HG03045 (cell line): ENCODE data around the gene TTC9C.
A peak's percentile ranks its signal among the peaks of the same experiment; 100 is the strongest.
"Not testable (repeated sequence)": the region's sequence is repeated elsewhere in the genome, so short reads cannot be mapped to it uniquely, and the experiment has no call there.

Experiments
- ATAC-seq: cut with Tn5 transposase; IDR thresholded peaks from one replicate; pipeline ENCODE4 v1.9.1; 2021; ENCODE audit warnings: mild to moderate bottlenecking, moderate library complexity; ENCODE audit not compliant: unreplicated experiment

TTC9C gene

GRCh38 chr11:62709247-62710000, 18.9 kb upstream of the TTC9C start:
- ATAC-seq = peak; percentile 72

GRCh38 chr11:62710001-62710345, 18.3 kb upstream of the TTC9C start:
- ATAC-seq = no peak

- no peak for ATAC-seq
These were observed 15.9 kb upstream of the TTC9C start for GRCh38 chr11:62712276-62712812.

GRCh38 chr11:62712861-62713260, 15.4 kb upstream of the TTC9C start:
- no peak for ATAC-seq

- no peak for ATAC-seq
These were observed 14.9 kb upstream of the TTC9C start for GRCh38 chr11:62713343-62713742.

GRCh38 chr11:62715150-62716130, 12.8 kb upstream of the TTC9C start:
- no peak for ATAC-seq

GRCh38 chr11:62716206-62716605, 12.1 kb upstream of the TTC9C start:
- ATAC-seq = no peak

- ATAC-seq = no peak
These were observed 11.5 kb upstream of the TTC9C start for GRCh38 chr11:62716816-62717215.

GRCh38 chr11:62719302-62719978, 8.8 kb upstream of the TTC9C start:
- ATAC-seq = no peak

GRCh38 chr11:62721994-62722393, 6.3 kb upstream of the TTC9C start:
- no peak for ATAC-seq

- no peak for ATAC-seq
These were observed 4.1 kb upstream of the TTC9C start for GRCh38 chr11:62724171-62724570.

GRCh38 chr11:62725646-62726045, 2.6 kb upstream of the TTC9C start:
- no peak for ATAC-seq

- peak; percentile 3 for ATAC-seq
These were observed 2.0 kb upstream of the TTC9C start for GRCh38 chr11:62726156-62726914.

- ATAC-seq = no peak
These were observed 1.4 kb upstream of the TTC9C start for GRCh38 chr11:62726915-62727164.

GRCh38 chr11:62727165-62727871, 968 bp upstream of the TTC9C start, which contains the start of gene HNRNPUL2:
Gene HNRNPUL2, minus strand, starts transcription at chr11:62727457. Its CDS starts 301 bp downstream, at chr11:62727156.
- peak; percentile 72 for ATAC-seq

GRCh38 chr11:62727872-62728170, 465 bp upstream of the TTC9C start:
- ATAC-seq = peak; percentile 53

GRCh38 chr11:62730076-62730475, 1.8 kb downstream of the TTC9C start:
- ATAC-seq = not testable (repeated sequence)

- ATAC-seq = no peak
These were observed 4.5 kb downstream of the TTC9C start for GRCh38 chr11:62732830-62733229.

GRCh38 chr11:62737196-62737595, 8.9 kb downstream of the TTC9C start:
- no peak for ATAC-seq

- ATAC-seq = no peak
These were observed 19.3 kb downstream of the TTC9C start for GRCh38 chr11:62747475-62748160.
